ENCODE measurements around the gene CCDC172. TPM values are rescaled to one million over a fixed set of nuclear protein-coding genes. Genes with fewer than 3 reads are reported as not detected.

CCDC172 gene
- total and polyA plus RNA-seq, 2 of the 13 experiments (the other 11 are each of a cell fraction or from before 2014, with no cell fraction given): not detected

GRCh38 chr10:116353817-116354216 is 29.6 kb downstream of the CCDC172 start:
- ChIA-PET POLR2A (no interaction called here), CTCF (ENCODE audit: low intra/inter-chr PET ratio, low total read pairs) (no interaction called here)
- H3K4me3 ChIP-seq (replicated peaks in 1 of 3; ENCODE audit: insufficient read depth in 1 of 3, low read depth in 2 of 3, low read length in 3 of 3): no peak overlapping the region
- no peak for TF ChIP-seq TOE1 (CRISPR knock-in tag; IDR thresholded peaks at IDR 0.05)
- TF ChIP-seq MTA3 (CRISPR knock-in tag; IDR thresholded peaks at IDR 0.05): no peak
- no peak for TF ChIP-seq CAMTA2 (CRISPR knock-in tag; IDR thresholded peaks at IDR 0.05; ENCODE audit: borderline replicate concordance)
- no peak for TF ChIP-seq ZFP41 (CRISPR knock-in tag; IDR thresholded peaks at IDR 0.05; ENCODE audit: borderline replicate concordance)
- no peak for TF ChIP-seq SNAPC2 (CRISPR knock-in tag; IDR thresholded peaks at IDR 0.05)
- TF ChIP-seq RFX1 (IDR thresholded peaks at IDR 0.05): no peak
- no peak for TF ChIP-seq RARA (CRISPR knock-in tag; IDR thresholded peaks at IDR 0.05)
- TF ChIP-seq ZBTB33 (CRISPR knock-in tag; IDR thresholded peaks at IDR 0.05): no peak
- TF ChIP-seq ZNF20 (CRISPR knock-in tag; IDR thresholded peaks at IDR 0.05): no peak
- H3K36me3 ChIP-seq (replicated peaks in 1 of 2; ENCODE audit: control insufficient read depth in 1 of 2, insufficient read depth in 2 of 2, low read length in 2 of 2): no peaks in the 10 kb centered on the region
- H2AFZ ChIP-seq (ENCODE audit: low read length): no peak overlapping the region
- H3K9me3 ChIP-seq (ENCODE audit: low read length): no peaks in the 10 kb centered on the region
- no TSS peak for BruUV-seq (replicated peaks)
- 15% methylated on average over 4 of the region's 4 CpGs for WGBS (ENCODE audit: low lambda C conversion rate)
- in situ Hi-C loops (cut with HindIII; ENCODE audit: extremely low pct_ligation_motif_present, low pct_unique_long_range_greater_than_20kb) (no loop called here), intact Hi-C loops (cut with micrococcal nuclease; ENCODE audit: unreplicated experiment) (no loop called here)
- no peak for DNase-seq (ENCODE audit: low spot score)
- no peak overlapping the region for H3K4me2 ChIP-seq (ENCODE audit: low read depth, low read length)
- H3K4me1 ChIP-seq (ENCODE audit: insufficient read depth, low read length): no peaks in the 10 kb centered on the region
- ATAC-seq: no peak
- H3K9ac ChIP-seq (ENCODE audit: insufficient read depth, low read depth, low read length): no peak overlapping the region
- no peaks in the 10 kb centered on the region for H4K20me1 ChIP-seq (ENCODE audit: insufficient read depth, low read length)
- H3K27ac ChIP-seq (ENCODE audit: extremely low read length, insufficient read depth, low read length): no peak overlapping the region
- no peaks in the 10 kb centered on the region for H3K79me2 ChIP-seq (ENCODE audit: insufficient read depth, low read length)
- FAIRE-seq: no peak
- no peaks in the 10 kb centered on the region for H3K27me3 ChIP-seq (ENCODE audit: control insufficient read depth in 1 of 2, insufficient read depth in 2 of 2, low read length in 2 of 2)

- Histone ChIP-seq H3K36me3 (replicated peaks in 1 of 2; ENCODE audit: control insufficient read depth in 1 of 2, insufficient read depth in 2 of 2, low read length in 2 of 2) (no peaks in the 10 kb centered on the region), H3K9ac (ENCODE audit: insufficient read depth, low read depth, low read length) (no peak overlapping the region), H3K9me3 (ENCODE audit: low read length) (no peaks in the 10 kb centered on the region), H3K4me1 (ENCODE audit: insufficient read depth, low read length) (no peaks in the 10 kb centered on the region), H2AFZ (ENCODE audit: low read length) (no peak overlapping the region), H3K4me3 (replicated peaks in 1 of 3; ENCODE audit: insufficient read depth in 1 of 3, low read depth in 2 of 3, low read length in 3 of 3) (no peak overlapping the region), H3K27ac (ENCODE audit: extremely low read length, insufficient read depth, low read length) (no peak overlapping the region), H3K4me2 (ENCODE audit: low read depth, low read length) (no peak overlapping the region), H4K20me1 (ENCODE audit: insufficient read depth, low read length) (no peaks in the 10 kb centered on the region), H3K27me3 (ENCODE audit: control insufficient read depth in 1 of 2, insufficient read depth in 2 of 2, low read length in 2 of 2) (no peaks in the 10 kb centered on the region), H3K79me2 (ENCODE audit: insufficient read depth, low read length) (no peaks in the 10 kb centered on the region)
- DNase-seq (ENCODE audit: low spot score) (no peak), FAIRE-seq (no peak), ATAC-seq (no peak)
- intact Hi-C loops (cut with micrococcal nuclease; ENCODE audit: unreplicated experiment): no loop called here
- POLR2A ChIA-PET: no interaction called here
- 2% methylated on average over 2 of the region's 2 CpGs for WGBS (ENCODE audit: low lambda C conversion rate)
- BruUV-seq (replicated peaks): no TSS peak
- CTCF ChIA-PET (ENCODE audit: low intra/inter-chr PET ratio, low total read pairs): no interaction called here
- in situ Hi-C loops (cut with HindIII; ENCODE audit: extremely low pct_ligation_motif_present, low pct_unique_long_range_greater_than_20kb): no loop called here
- TF ChIP-seq NPAS2 (CRISPR knock-in tag; IDR thresholded peaks at IDR 0.05; ENCODE audit: borderline replicate concordance) (no peak), ZNF788 (CRISPR knock-in tag; IDR thresholded peaks at IDR 0.05; ENCODE audit: borderline replicate concordance) (no peak), ELF4 (CRISPR knock-in tag; IDR thresholded peaks at IDR 0.05; ENCODE audit: borderline replicate concordance) (no peak), DZIP1 (CRISPR knock-in tag; IDR thresholded peaks at IDR 0.05) (no peak), POGK (CRISPR knock-in tag; conservative IDR thresholded peaks at IDR 0.05) (no peak)
Measured at GRCh38 chr10:116355341-116355740, 31.1 kb downstream of the CCDC172 start.
